Measurements from ENCODE around the gene CYTL1.
A peak's percentile ranks its signal among the peaks of the same experiment; 100 is the strongest.
"Not testable (repeated sequence)": the region's sequence is repeated elsewhere in the genome, so short reads cannot be mapped to it uniquely, and the experiment has no call there.

The CYTL1 gene, protein sequence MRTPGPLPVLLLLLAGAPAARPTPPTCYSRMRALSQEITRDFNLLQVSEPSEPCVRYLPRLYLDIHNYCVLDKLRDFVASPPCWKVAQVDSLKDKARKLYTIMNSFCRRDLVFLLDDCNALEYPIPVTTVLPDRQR

DNA sequence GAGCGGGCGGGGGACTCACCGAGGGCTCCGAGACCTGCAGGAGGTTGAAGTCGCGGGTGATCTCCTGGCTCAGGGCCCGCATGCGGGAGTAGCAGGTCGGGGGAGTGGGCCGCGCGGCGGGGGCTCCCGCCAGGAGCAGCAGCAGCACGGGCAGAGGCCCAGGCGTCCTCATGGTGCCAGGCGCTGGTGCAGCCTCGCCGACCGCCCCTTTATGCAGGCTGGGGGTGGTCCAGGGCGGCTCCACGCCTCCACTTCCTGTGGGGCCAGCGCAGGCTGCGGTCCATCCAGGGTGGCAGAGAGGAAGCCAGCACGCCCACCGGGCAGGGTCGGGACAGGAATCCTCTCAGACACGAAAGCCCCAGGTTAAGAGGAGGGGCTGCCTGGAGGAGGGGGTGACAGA is at the start of gene CYTL1:
TSS of gene CYTL1 (minus strand) at position 185 of the 400 bp plus-strand sequence. CDS start at position 172, 13 bp downstream.
- DNase-seq, result no peak

DNA sequence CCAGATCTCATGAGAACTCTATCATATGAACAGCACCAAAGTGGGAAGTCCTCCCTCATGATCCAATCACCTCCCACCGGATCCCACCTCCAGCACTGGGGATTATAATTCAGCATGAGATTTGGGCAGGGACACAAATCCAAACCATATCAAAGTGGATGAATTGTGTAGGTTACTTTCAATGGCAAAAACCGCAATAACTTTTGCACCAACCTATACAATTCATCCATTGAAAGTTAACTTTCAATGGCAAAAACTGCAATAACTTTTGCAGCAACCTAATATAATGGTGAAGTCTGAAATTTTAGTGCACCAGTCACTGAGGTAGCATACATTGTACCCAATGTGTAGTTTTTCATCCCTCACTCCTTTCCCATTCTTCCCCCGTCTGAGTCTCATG is 48.6 kb upstream of the CYTL1 start:
- no peak for DNase-seq

DNA sequence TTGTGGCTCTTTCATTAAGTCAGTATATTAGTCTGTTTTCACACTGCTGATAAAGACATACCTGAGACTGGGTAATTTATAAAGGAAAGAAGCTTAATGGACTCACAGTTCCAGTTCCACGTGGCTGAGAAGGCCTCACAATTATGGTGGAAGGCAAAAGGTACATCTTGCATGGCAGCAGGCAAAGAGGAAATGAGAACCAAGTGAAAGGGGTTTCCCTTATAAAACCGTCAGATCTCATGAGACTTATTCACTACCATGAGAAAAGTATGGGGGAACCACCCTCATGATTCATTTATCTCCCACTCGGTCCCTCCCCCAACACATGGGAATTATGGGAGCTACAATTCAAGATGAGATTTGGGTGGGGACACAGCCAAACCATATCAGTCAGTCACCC is 47.7 kb upstream of the CYTL1 start:
- DNase-seq, result not testable (repeated sequence)

DNA sequence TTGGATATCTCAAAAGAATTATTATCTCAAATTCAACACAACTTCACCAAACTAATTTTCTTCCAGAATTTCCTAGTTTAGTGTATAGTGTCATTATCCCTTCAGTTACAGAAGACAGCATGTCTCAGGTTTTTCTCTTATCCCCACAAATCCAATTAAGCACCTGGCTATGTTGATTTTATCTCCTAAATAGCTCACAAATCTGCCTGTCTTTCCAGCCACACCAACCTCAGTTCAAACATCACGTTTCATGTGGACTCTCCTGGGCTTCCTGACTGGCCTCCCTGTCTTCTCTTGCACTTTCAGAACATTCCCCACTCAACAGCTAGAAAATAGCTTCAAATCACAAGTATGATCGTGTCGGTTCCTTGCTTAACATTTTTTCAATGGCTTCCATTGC is 46.8 kb upstream of the CYTL1 start:
- no peak for DNase-seq

DNA sequence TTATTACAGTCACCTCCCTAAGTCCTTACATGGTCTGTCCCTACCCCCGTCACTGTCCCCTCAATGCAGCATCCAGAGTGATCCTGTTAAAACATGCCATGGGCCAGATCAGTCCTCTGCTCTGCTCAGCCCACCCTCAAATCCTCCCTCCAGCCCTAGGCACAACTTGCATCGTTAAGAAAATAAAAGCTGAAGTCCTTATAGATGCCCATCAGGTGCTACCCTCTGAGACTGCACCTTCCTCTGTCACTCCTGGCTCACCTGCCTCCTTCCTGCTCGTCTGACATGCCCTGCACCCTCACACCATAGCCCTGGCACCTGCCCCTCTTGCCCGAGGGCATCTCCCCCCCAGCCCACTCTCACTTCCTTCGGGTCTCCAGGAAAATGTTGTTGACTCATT is 36.2 kb upstream of the CYTL1 start:
- no peak for DNase-seq

DNA sequence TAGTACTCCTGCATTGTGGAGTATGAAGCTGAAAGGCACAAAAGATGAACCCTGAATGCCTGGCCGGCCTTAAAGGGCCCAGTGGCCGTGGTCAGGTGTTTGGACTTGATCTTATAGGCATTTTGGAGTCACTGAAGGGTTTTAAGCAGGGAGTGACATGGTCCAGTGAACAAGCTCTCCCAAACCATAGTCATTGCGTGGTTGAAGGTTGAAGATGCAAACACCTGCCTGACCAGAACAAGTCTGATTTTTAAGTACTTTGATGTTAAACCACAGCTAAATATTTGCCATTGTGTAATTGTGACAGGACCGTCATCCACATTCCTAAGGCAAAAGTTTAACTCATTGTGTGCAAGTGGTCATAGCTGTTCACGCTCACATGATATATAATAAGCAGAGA is 35.3 kb upstream of the CYTL1 start:
- DNase-seq, result peak; percentile 54

DNA sequence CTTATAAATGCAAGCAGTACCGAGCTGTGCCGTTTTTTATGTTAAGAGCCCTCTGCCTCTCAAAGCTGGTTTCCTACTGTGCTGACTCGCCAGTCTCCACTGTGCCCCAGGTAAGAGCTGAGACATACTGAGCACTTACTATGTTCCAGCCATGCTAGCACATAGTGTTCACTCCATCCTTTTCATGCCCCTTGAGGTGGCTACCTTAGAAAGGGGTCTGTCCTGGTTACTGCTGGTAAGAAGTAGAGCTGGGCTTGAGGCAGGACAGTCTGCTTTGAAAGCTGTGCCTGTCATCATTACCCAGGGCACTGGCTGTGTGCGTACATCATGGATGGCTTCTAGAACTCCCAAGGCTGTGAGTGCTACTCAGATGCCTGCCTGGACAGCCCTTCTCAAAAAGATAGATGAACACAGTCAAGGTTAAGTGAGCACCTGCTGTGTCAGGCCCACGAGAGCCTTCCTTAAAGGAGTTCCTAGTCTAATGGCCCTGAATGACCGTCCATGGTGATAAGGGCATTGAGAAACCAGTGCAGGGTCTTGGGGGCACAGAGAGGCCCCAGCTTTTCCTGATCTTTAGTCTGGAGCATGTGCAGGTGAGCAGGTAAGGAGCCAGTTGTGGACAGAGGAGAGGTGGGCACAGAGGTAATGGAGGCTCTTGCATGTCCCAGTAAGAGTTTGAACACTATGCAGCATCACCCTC is 33.6 kb upstream of the CYTL1 start:
- no peak for DNase-seq

DNA sequence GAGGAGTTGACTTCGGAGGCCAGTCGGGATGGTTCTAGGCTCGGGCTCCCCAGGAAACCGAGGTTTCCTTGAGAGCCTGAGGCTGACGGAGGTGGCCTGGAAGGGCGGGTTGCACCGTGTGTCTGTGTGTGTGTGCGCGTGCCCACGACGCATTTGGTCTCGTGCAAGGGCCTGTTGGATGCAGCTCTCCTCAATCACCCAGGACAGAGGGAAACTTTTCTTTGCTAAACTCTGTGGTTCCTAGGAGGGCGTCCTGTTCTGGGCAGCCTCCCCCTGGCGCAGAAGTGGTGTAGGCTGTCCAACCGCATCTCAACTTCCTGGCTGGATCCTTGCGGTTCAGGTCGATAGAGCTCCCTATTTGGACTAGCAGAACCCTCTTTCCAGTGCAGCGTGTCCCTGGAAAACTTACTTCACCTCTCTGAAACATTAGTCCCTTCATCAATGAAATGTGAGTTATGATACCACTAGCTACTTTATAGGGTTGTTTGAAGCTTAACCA is 33.0 kb upstream of the CYTL1 start:
- no peak for DNase-seq

DNA sequence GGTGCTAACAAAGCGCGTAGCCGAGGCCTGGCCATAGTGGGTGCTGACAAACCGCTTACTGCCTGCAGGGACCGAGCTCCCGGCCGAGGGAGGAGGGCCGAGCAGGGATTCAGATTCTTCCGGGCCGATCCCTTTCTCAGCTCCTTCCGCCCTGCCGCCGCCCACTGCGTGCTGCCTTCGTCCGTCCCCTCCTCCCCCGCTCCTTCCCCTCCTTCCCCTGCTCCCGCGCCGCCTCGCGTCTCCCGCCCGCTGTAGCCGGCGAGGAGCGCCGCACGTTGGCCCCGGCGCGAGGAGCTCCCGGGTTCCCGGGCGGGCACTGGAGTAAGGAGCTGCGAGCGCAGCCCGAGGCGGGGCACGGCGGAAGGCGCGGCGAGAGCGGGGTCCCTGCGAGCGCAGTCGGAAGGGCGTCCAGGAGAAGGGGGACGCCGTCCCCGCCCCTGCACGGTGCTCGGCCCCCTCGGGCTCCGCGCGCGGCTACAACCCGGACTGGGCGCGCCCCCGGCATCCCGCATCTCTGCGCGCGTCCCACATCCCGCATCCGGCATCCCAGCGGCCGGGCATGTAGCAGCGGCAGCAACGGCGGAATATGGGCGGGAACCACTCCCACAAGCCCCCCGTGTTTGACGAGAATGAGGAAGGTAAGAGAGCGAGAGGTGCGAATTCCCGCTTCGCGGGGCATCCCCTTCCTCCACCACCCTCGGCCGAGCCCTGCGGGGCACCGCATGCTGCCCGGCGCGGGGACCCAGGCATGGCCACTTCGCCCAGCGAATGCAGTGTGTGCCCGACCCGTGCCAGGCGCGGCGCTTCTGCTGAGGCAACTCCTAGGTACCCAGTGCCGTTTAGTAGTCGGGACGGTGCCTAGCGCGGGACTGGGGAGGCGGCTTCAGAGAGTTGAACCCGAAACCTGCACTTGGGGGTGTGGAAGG is 32.3 kb upstream of the CYTL1 start, which contains the start of gene STK32B:
TSS of gene STK32B (plus strand) at position 203 of the 926 bp plus-strand sequence.
- DNase-seq, result peak; percentile 62

DNA sequence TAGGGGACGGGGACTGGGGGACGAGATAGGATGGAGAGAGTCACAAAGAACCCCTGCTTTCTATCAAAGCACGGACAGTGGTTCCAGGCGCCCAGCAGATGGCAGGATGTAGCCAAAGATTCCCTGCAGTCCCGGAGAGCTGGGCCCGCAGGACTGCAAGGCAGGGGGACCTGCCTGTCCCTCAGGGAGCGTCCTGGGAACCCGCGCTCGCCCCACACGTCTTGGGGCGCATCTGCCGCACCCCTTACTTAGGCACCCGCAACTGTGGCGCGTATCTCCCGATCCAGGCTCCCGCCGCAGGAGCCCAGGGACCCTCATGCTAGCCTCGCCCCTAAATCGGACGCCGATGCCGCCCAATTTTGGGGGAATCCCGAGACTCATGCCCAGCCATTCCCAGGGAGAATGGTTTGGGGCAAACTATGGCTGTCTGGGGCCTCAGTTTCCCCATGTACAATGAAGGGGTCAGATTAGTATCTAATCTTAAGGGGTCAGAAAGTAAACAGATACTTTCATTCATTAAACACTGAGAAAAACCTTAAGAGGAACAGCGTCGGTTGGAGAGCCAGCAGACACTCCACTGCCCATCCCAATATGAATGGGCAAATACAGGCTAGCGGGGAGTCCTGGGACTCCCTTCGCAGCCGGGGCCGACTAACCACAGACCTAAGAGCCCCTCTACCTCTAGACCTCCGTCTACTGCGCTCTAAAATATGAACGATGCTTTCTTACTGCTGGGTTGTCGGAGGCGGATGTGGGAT is 31.4 kb upstream of the CYTL1 start:
- peak; percentile 79 for DNase-seq

DNA sequence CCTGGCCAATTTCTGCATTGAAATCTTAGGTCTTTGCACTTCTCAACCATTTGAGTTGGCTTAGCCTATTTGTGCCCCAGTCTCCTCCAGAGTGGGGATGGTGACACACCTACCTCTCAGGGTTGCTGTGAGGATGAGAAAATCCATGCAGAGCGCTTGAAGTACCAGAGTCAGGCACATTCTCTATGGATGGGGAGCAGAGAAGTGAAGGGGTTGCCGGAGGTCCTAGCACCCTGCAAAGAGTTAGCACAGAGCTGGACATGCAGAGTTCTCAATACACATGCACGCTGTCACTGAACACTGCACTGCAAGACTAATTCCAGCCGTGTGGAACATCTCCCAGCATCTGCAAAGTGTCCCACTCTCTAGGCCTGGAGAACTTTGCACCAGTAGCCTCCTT is 29.5 kb upstream of the CYTL1 start:
- no peak for DNase-seq

DNA sequence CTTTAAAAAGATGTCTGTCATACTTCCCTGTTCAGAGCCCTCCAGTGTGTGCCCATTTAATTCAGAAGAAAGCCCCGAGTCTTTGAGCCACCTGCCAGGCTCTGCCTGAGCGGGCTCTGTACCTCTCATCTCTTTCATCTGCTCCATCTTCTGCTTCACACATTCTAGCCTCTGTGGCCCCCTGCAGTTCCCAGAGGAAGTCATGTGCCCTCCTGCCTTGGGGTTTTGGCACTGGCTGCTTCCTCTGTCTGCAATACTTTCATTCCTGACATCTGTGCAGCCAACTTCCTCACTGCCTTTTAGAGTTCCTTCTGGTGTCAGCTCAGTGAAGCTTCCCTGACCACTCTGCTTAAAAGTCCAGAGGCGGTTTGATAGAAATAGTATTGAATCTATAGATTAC is 25.8 kb upstream of the CYTL1 start:
- no peak for DNase-seq

DNA sequence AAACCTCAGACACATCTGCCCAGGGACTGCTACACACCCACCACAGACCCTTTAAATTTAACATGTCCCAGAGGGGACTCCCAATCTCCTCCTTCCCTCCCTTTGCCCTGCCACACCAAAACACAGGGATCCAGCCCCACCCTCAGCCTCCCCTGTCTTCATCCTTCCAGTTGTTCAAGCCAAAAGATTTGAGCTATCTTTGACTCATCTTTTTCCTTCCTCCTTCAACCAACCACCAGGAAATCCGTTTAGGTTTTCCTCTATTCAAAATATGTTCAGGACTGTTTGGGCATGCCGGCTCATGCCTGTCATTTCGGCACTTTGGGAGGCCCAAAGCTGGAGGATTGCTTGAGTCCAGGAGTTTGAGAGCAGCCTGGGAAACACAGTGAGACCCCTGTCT is 25.1 kb upstream of the CYTL1 start:
- DNase-seq, result no peak

DNA sequence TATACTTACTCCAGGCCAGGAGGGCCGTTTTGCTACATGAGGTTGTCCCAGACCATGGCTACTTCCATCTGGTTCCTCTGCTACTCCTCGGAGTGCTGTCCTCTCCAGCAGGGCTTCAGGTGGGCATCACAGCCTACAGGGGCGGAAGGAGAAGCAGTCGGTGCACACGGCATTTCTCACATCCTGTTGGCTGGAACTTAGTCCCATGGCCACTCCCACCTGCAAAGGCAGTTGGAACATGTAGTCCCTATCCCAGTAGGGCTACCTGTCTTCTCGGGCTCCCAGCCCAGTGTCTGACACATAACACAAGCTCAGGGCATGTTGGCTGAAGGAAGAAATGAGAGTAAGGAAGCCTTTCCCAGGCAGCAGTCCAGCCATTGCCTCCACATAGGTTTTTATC is 24.3 kb upstream of the CYTL1 start:
- DNase-seq, result no peak

DNA sequence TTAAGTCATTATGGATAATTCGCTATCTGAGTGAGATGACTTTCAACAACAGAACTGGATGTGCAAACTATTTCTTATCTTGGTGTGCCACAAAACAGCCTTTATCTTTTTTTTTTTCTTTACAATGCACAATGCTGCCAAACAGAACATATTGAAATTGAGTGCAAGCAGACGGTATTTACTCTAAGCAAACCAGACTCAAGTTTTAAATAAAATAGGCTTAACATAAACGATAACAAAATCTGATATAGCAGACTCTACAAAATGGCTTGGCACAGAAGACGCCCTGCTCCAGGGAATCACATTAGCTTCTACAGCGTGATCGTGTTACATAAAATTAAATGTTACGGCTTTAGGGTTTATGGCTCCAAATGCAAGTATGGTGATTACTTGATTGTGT is 22.4 kb upstream of the CYTL1 start:
- no peak for DNase-seq

DNA sequence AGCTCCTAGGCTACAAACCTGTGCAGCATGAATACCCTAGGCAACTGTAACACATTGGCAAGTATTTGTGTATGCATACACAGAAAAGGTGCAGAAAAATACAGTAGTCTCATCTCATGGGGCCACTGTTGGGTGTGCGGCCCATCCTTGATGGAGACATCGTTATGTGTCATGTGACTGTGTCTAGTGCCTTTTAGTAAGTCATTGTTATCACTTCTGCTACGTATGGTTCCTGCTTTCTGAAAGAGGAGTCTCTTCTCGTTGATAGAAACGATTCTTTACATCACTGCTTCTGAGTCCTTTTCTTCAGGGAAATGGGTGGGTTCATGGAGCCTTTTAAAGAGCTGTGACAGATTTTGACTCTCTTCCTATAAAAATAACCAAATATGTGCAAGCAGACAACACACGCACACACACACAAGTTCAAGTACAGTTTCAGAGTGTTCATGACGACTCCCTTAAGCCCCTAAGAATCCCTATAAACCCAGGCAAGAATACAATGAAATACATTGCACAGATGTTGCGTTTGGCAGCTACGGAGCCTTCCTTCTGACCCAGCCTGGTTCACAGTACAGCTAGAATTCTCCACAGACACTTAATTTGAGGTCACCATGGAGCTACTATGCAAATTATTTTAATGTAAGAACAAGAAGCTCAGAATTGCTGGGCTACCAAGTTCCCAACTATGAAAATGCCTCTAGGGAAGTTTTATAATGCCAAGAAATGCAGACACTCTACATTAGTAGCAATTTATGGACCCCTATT is 21.8 kb upstream of the CYTL1 start:
- no peak for DNase-seq

DNA sequence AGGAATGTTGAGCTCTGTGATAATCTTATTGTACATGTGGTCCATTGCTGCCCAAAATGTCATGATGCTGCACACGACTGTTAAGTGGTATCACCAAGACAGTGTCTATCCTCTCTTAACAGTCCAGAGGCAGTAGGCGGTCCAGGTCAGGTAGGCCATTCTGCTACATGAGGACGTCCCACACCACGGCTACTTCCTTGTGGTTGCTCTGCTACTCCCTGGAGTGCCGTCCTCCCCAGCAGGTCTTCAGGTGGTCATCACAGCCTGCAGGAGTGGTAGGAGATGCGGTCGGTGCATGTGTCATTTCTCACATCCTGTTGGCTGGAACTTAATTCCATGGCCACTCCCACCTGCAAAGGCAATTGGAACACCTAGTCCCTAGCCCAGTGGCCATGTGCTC is 20.5 kb upstream of the CYTL1 start:
- no peak for DNase-seq

DNA sequence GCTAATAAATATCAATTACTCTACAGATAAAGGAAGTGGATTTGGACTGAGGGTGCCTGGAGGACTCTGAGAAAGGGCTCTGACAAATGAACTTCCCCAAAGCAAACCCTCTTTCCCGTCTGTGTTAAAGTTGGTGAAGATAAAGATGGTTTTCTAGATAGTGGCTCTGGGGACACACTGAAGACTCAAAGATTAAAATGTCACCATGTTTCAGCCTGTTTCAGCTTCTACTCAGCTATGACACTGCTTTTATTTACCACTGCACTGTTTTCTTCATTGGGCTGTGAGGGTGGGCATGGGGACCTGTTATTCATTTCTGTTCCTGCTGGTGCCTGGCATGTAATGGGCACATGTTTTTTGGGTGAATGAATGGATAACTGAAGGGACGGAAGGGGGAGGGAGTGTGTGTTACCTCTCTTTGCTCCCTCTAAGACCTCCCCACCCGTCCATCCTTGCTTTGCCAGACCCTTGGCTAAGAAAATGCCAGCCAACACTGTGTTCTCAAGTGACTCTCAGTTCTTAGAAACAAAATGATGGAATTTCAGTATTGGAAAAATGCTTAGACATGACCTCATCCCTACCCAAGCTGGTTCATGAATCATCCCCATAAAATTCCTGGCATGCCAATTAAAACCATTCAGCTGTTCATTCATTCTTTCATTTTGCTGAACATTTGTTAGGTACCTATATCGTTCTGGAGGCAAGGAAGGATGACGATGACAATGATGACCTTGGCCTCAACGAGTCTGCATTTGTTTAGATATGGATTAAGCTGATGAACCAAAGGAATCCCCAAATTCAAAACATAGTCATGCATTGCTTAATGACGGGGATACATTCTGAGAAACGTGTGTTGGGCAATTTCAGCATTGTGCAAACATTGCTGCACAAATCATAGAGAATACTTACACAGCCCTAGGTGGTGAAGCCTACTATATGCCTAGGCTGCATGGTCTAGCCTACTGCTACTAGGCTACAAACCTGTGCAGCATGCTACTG is 18.6 kb upstream of the CYTL1 start:
- DNase-seq, result peak; percentile 97

DNA sequence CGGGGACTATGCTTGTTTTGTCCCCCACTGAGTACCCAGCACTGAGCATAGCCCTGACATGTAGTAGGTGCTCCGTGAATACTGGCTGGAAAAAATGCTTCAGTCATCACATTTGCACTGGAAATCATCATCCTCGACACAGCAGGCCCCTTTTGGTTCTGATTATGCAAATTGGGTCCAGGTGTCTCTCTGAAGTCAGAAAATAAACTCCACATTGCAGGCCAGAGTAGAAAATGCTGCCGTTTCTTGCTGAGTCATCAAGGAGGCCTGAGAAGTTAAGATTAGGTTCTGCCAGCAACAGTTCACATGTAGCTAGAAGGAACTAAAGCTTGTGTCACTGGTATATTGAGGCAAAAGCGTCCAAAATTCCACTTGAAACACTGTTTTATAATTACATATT is 17.0 kb upstream of the CYTL1 start:
- peak; percentile 9 for DNase-seq

DNA sequence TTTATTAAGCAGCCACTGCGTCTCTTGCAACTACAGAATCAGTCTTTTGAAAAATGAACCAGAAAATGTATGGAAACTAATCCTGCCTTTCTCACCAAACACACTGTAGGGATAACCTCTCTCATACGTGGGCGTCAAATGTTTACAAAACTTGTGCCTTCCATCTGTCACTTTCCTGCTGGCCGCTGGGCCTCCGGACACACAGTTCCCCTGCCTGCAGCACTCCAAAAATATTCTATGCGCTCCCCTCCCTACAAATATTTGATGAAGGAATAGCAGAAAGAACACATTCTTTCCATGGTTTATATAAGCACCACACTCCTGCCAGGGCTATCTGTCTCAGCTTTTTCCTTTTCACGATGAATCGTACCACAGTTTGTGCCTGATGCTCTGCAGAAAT is 14.9 kb upstream of the CYTL1 start:
- DNase-seq, result no peak
